NCI-H2196 treated with DMSO at 0.1 percent for 48 hours (cell line): ENCODE measurements around the gene ZBTB47.

ENCODE experiments used
- DNase-seq: peaks from one replicate; lab custom pipeline; 2025; ENCODE audit not compliant: unreplicated experiment; lab: John Stamatoyannopoulos, UW

Gene ZBTB47

GRCh38 chr3:42698216-42698910 is 44.9 kb downstream of the ZBTB47 start:
- no peak for DNase-seq

DNA sequence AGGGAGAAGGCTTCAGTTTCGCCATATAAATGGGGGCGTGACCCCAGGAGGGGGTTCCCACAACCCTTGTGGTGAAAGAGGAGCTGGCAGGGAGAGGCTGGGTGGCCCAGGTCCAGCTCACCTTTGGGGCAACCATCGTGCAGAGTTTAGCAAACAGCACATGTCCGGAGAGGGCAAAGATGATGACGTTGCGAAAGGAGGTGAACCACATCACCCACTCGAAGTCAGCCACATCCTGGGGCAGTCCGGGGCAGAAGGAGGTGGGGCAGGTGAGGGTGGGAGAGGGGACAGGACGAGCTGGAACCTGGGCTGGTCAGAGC is 45.4 kb downstream of the ZBTB47 start:
- no peak for DNase-seq

DNA sequence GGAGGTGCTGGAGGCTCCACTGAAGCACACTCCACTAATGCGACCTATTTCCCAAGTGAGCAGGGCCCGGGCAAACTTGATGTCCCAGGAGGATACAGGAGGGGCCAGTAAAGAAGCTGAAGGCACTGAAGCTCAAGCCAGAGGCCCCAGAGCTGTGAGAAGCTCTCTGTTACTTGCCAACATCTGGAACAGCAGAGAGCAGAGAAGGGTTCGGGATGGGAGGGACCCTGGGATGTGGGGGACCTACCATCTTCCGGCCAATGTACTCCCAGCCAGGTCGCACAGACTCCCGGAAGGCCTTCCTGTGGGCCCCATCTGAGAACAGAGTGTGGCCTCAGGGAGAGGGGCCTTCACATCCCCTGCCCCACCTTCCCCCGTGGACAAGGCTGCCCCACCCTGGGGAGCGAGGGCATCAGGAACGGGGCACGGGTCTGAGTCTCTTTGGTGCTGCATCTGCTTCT is 46.0 kb downstream of the ZBTB47 start:
- no peak for DNase-seq

GRCh38 chr3:42700366-42701288 is 47.1 kb downstream of the ZBTB47 start:
- DNase-seq = no peak

GRCh38 chr3:42701371-42702065 is 48.0 kb downstream of the ZBTB47 start:
- DNase-seq = no peak

GRCh38 chr3:42702066-42702951 is 48.8 kb downstream of the ZBTB47 start, which contains the start of gene HHATL:
HHATL (minus strand) TSS chr3:42702798; CDS start chr3:42700826, 1,972 bp downstream.
- no peak for DNase-seq

DNA sequence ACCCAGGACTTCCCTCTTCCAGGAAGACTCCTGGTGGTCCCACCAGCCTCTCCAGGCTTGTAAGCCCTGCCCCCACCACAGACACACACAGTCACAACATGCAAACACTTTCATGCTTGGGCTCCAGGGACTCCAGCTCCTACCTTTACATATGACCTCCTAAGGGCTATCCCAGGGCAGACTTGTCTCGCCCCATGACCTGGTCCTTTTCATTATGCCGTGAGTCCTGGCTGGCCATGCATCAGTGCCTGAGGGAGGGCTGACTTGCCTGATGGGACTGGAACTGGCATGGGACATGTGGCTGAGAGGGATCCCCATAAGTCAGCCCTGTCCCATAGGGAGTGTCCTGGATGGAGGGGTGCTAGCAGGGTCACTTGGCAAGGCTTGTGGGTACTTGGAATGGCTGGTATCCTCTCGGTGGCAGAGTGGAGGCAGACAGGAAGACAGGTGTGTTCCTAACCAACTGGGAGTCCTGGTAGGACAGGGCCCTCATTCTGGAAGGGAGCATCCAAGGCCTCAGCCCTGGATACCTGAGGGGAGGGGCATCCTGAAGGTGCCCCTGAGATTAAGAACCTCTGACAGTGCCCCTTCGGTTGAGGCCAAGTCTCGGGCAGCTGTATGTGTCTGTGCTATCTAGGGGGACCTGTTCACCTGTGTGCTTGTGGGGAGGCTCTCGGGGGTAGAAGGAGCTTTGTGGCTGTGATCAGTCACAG is 49.6 kb downstream of the ZBTB47 start:
- no peak for DNase-seq

DNA sequence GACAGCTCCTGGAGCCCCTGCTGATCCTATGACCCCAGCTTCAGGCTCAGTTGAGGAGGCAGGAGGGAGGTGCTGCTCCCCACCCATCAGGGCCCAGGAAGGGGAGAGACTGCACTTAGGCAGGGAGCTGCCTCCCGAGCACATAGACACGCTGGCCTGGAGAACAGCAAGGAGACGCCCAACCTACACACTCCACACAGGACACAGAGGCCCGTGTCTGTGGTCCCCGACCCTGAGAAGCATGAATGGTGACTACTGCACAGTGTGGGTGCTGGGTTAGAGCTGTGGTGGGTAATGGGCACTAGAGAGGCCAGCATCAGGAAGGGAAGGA is 50.2 kb downstream of the ZBTB47 start:
- DNase-seq = no peak

DNA sequence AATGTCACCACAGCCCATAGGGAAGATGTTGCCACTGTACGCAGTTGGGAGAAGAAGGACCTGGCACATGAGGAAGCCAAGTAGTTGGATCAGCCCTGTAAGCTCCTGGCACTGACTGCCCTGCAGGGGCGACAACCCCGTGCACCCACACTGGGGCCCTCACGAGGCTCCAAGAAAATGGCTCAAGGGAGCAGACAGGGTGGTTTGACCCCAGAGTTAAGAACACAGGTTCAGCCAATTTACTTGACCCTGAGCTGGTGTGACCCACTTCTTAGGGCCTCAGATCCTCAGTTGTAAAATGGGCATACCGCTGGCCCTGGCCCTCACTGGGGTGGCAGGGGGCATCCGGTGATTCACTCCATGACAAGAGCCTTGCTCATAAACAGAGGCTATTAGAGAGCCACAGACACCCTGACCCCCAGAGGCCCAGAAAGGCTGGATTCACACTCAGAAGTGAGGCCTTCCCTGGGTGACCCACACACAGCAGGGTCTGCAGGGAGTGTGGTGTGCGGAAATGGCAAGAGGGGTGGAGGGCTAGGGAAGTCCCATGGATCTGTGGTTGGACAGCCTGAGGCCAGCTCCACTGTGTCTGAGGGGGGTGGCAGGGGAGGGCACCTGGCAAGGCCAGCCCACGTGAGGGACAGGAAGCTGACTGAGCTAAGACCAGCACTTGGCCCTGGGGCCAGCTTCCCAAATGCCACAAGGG is 50.8 kb downstream of the ZBTB47 start:
- DNase-seq = no peak

GRCh38 chr3:42705058-42705767 is 51.7 kb downstream of the ZBTB47 start:
- no peak for DNase-seq

GRCh38 chr3:42705962-42706585 is 52.6 kb downstream of the ZBTB47 start:
- no peak for DNase-seq

GRCh38 chr3:42706721-42707619 is 53.5 kb downstream of the ZBTB47 start:
- DNase-seq = no peak

DNA sequence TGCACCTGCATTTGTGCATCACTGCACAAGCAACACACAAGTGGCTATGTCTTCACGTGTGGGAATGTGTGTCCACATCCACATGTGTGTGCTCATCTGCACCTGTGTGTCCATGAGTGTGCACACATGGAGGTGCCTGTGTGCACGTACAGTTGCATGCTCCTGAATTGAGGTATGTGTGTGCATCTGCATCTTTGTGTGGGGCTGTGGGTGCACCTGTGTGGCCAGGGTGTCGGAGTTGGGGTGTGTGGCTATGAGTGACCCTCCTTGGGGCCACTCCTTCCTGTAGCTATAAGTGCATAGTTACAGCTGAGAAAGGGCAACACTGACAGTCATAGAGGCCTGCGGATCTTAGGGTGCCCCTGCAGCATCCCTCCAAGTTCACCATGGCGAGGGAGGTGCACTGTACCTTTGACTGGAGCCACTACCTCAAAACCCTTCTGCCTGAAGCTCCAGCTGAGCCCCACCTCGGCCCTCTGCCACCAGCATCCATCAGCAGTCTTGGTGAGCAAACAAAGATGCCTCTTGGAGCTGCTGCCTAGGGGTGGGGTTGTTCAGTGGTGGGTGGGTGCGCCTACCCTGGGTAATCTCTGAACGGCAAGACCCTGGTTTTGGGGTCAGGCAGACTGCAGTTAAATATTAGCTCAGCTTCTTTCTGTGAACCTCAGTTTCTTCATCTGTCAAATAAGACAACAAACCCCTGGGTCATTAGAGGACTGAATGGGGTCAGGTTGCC is 54.3 kb downstream of the ZBTB47 start:
- no peak for DNase-seq

GRCh38 chr3:42708611-42709151 is 55.2 kb downstream of the ZBTB47 start:
- DNase-seq = no peak

GRCh38 chr3:42709621-42710020 is 56.1 kb downstream of the ZBTB47 start:
- no peak for DNase-seq

GRCh38 chr3:42710323-42711021 is 57.0 kb downstream of the ZBTB47 start:
- DNase-seq = no peak
